Smooth muscle cell (in vitro differentiated cells): Measurements from ENCODE around the gene PTPRE. TPM values are rescaled to one million over a fixed set of nuclear protein-coding genes. Genes with fewer than 3 reads are reported as not detected.

Experiments used
- DNase-seq: peaks from one replicate; lab custom pipeline; 2025; ENCODE audit not compliant: unreplicated experiment; lab: John Stamatoyannopoulos, UW
- H2AFZ ChIP-seq: fragments of 200-600 bp; sonication (generic); 2 replicates; pipeline ENCODE4 v1.6.0; 2016; ENCODE audit warnings: antibody characterized with exemption, low read depth, mild to moderate bottlenecking
- H3F3A ChIP-seq: fragments of 200-600 bp; sonication (generic); 2 replicates; pipeline ENCODE4 v1.6.0; 2017; ENCODE audit warnings: antibody characterized with exemption, low read depth
- H3K27ac ChIP-seq: fragments of 200-600 bp; sonication (generic); 2 replicates; pipeline ENCODE4 v1.5.1; 2016; ENCODE audit warnings: low read depth, mild to moderate bottlenecking
- H3K27me3 ChIP-seq: fragments of 200-600 bp; sonication (generic); 2 replicates; pipeline ENCODE4 v1.6.1; 2016; ENCODE audit warnings: low read depth, mild to moderate bottlenecking
- H3K36me3 ChIP-seq: fragments of 200-600 bp; sonication (generic); 2 replicates; pipeline ENCODE4 v1.5.1; 2016; ENCODE audit warnings: low read depth
- H3K4me1 ChIP-seq: fragments of 200-600 bp; sonication (generic); 2 replicates; pipeline ENCODE4 v1.5.1; 2016; ENCODE audit warnings: low read depth
- H3K4me2 ChIP-seq: fragments of 200-600 bp; sonication (generic); 2 replicates; pipeline ENCODE4 v1.6.0; 2016; ENCODE audit warnings: mild to moderate bottlenecking
- H3K4me3 ChIP-seq: fragments of 200-600 bp; sonication (generic); 2 replicates; pipeline ENCODE4 v1.5.1; 2016; ENCODE audit warnings: mild to moderate bottlenecking
- H3K79me2 ChIP-seq: fragments of 200-600 bp; sonication (generic); 2 replicates; pipeline ENCODE4 v1.6.0; 2016; ENCODE audit warnings: low read depth, mild to moderate bottlenecking
- H3K9ac ChIP-seq: fragments of 200-600 bp; sonication (generic); 2 replicates; pipeline ENCODE4 v1.6.0; 2016; ENCODE audit warnings: low read depth
- H3K9me3 ChIP-seq: fragments of 200-600 bp; sonication (generic); replicated peaks from 2 replicates; pipeline ENCODE4 v1.5.1; 2016; ENCODE audit warnings: low read depth
- H4K20me1 ChIP-seq: fragments of 200-600 bp; sonication (generic); 2 replicates; pipeline ENCODE4 v1.6.0; 2016; ENCODE audit warnings: low read depth
- WGBS: methylation state at CpG from one replicate; pipeline ENCODE4 v1.1.7; 2016; ENCODE audit warnings: low lambda C conversion rate; 5-methylcytosine and 5-hydroxymethylcytosine counted together
- polyA plus RNA-seq: library from polyadenylated mRNA; unstranded; fragments of >200 nt; fragmentation: Nextera tagmentation; extraction: Ambion mirVana; gene quantifications from 2 replicates; pipeline ENCODE4 v1.2.1, GENCODE V29; 2016
- total RNA-seq: library from RNA; depleted of rRNA; stranded (reverse); fragments of >200 nt; gene quantifications from 2 replicates; pipeline ENCODE4 v1.2.3, GENCODE V29; 2014
- TF ChIP-seq, protein P1 (sequence below): fragments of 200-600 bp; sonication (generic); IDR thresholded peaks from 2 replicates; pipeline ENCODE4 v1.5.1; 2017; ENCODE audit warnings: borderline replicate concordance, mild to moderate bottlenecking, antibody characterized with exemption; ENCODE audit not compliant: insufficient read depth, poor library complexity, severe bottlenecking

The PTPRE gene
- total and polyA plus RNA-seq, 2 experiments from 2014 or later = 17.1 to 22.7 TPM

DNA sequence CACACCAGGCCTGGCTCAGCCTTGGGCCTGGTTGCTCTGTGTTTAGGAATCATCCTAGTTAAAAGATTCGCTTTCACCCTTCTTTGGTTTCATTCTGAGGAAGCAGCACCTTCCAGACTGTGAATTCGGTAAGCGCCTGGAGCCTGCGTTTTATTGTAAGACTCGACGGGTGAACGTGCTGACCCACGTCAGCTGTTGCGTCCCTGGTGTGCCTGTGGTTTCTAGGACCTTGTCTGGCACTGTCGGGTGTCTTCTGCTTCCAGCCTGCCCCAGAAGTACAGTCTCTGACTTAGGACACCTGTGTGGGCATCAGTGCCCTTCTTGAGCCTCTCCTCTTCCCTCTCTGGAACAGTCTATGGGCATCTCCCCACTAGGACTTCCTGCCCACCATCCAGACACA, 193.0 kb downstream of the PTPRE start:
- no peak overlapping the region for H3K4me3 ChIP-seq
- H3K4me2 ChIP-seq = no peak overlapping the region
- H3K4me1 ChIP-seq = no peaks in the 10 kb centered on the region
- H3K27me3 ChIP-seq = no peaks in the 10 kb centered on the region
- H3K79me2 ChIP-seq = no peaks in the 10 kb centered on the region
- DNase-seq = no peak
- no peak overlapping the region for H3K9ac ChIP-seq
- no peak overlapping the region for H3K27ac ChIP-seq
- H3K36me3 ChIP-seq = no peaks in the 10 kb centered on the region
- TF ChIP-seq, protein P1, sequence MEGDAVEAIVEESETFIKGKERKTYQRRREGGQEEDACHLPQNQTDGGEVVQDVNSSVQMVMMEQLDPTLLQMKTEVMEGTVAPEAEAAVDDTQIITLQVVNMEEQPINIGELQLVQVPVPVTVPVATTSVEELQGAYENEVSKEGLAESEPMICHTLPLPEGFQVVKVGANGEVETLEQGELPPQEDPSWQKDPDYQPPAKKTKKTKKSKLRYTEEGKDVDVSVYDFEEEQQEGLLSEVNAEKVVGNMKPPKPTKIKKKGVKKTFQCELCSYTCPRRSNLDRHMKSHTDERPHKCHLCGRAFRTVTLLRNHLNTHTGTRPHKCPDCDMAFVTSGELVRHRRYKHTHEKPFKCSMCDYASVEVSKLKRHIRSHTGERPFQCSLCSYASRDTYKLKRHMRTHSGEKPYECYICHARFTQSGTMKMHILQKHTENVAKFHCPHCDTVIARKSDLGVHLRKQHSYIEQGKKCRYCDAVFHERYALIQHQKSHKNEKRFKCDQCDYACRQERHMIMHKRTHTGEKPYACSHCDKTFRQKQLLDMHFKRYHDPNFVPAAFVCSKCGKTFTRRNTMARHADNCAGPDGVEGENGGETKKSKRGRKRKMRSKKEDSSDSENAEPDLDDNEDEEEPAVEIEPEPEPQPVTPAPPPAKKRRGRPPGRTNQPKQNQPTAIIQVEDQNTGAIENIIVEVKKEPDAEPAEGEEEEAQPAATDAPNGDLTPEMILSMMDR = no peak
- H2AFZ ChIP-seq = no peak overlapping the region
- H4K20me1 ChIP-seq = no peaks in the 10 kb centered on the region
- H3K9me3 ChIP-seq = no peaks in the 10 kb centered on the region
- WGBS = 98% methylated on average over 10 of the region's 10 CpGs
- no peaks in the 10 kb centered on the region for H3F3A ChIP-seq

DNA sequence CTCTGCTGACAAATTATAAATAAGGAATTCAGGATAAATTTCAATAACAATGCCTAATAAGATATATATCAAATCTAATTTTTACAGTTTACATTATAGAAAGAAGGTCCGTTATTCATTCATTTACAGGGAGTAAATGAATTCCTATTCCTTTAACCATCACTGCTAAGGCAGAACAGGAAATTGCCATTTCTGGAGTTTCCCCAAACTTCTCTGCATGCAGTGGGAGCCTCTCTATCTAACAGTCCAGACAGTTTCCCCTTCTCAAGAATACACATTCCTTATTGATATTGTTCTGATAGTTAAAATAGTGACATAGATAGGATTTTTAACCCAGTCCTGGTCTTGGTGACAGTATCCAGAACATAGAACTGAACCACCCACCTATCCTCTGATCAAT, 195.0 kb downstream of the PTPRE start:
- Histone ChIP-seq H3K79me2 (no peaks in the 10 kb centered on the region), H3K9me3 (no peaks in the 10 kb centered on the region), H3K36me3 (no peaks in the 10 kb centered on the region), H3K4me2 (no peak overlapping the region), H4K20me1 (no peaks in the 10 kb centered on the region), H3F3A (no peaks in the 10 kb centered on the region), H2AFZ (no peak overlapping the region), H3K4me3 (no peak overlapping the region), H3K27me3 (no peaks in the 10 kb centered on the region), H3K4me1 (no peaks in the 10 kb centered on the region), H3K27ac (no peak overlapping the region), H3K9ac (no peak overlapping the region)
- TF ChIP-seq, protein P1 = no peak
- no peak for DNase-seq
- 88% methylated on average over 1 of the region's 1 CpG for WGBS

DNA sequence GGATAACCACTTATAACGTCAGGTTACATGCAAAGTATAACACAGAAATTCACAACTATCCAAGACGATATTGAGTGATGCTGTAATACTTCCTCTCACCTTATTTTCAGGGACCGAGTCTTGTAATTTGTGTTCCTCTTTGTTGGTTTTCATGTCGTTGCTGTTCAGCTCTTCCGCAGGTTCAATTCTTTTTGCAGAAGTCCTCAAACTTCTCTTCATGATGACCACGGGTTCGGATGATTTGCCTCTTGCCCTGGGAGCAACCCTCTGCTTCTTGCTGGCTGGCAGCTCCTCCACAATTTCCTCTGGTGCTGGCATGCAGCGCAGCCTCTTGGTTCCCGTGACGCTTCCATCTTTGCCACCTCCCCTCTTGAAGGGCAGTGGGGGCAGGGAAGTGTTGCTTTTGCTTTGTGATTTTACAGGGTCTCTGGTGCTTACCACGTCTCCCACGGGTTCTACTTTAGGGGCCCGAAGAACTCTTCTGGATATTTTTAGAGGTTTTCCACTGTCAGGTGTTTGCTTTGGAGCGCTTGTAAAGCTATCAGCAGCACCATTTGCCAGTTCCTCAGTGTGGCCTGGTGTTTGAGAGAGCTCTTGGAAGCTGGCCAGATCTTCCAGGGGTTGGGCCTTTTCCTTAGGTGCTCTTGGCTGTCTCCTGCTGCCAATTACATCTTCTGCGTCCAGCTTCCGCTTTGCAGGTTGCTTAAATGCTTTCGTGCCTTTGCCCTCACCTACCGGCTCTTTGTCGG, 195.8 kb downstream of the PTPRE start:
- no peak overlapping the region for H2AFZ ChIP-seq
- no peak for DNase-seq
- no peaks in the 10 kb centered on the region for H3K4me1 ChIP-seq
- TF ChIP-seq, protein P1 = no peak
- no peaks in the 10 kb centered on the region for H3F3A ChIP-seq
- no peaks in the 10 kb centered on the region for H3K27me3 ChIP-seq
- H3K27ac ChIP-seq = no peak overlapping the region
- no peak overlapping the region for H3K9ac ChIP-seq
- H4K20me1 ChIP-seq = no peaks in the 10 kb centered on the region
- H3K9me3 ChIP-seq = no peaks in the 10 kb centered on the region
- H3K4me3 ChIP-seq = no peak overlapping the region
- no peaks in the 10 kb centered on the region for H3K79me2 ChIP-seq
- WGBS = 94% methylated on average over 19 of the region's 19 CpGs
- H3K4me2 ChIP-seq = no peak overlapping the region
- no peaks in the 10 kb centered on the region for H3K36me3 ChIP-seq

DNA sequence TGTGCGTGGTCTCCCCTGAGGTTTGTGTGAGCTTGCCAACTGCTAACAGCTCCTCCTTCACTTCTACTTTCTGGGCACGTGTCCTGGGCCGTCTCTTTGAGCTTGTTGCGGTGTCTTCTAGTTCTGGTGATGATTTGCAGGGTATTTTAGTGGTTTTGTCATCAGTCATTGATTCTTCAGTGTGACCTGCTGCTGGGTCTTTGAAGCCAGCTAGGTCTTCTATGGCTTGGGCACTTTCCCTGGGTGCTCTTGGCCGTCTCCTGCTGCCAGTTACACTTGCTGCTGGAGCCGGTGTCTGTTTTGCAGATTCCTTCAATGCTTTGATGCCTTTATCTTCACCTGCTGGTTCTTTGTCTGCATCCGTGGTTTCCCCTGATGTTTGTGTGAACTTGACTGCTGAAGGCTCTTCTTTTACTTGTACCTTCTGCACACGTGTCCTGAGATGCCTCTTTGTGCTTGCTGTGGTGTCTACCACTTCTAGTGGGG, 196.4 kb downstream of the PTPRE start:
- Histone ChIP-seq H3K9me3 (no peaks in the 10 kb centered on the region), H4K20me1 (no peaks in the 10 kb centered on the region), H3F3A (no peaks in the 10 kb centered on the region), H3K27me3 (no peaks in the 10 kb centered on the region), H3K36me3 (no peaks in the 10 kb centered on the region), H3K4me1 (no peaks in the 10 kb centered on the region), H3K9ac (no peak overlapping the region), H2AFZ (no peak overlapping the region), H3K27ac (no peak overlapping the region), H3K79me2 (no peaks in the 10 kb centered on the region), H3K4me3 (no peak overlapping the region), H3K4me2 (no peak overlapping the region)
- WGBS = 92% methylated on average over 8 of the region's 8 CpGs
- TF ChIP-seq, protein P1 = no peak
- DNase-seq = no peak
